Adrenal gland (tissue), 12 donors: Measurements from ENCODE around the gene RBM17. TPM values are rescaled to one million over a fixed set of nuclear protein-coding genes. Genes with fewer than 3 reads are reported as not detected.

Source experiments
- DNase-seq, 7 donors: peaks; one replicate each; pipeline ENCODE4 v3.0.0-alpha.2; 2019 to 2020
- H3K27ac ChIP-seq, 5 donors: fragments of 200-600 bp; sonication (generic) in 4 of 5; 1 replicate in 3 of 5; 2 replicates in 2 of 5; pipeline versions ENCODE4 v1.5.1 to v1.8.0; 2016 to 2020; ENCODE audit warnings: mild to moderate bottlenecking in 1 of 5
- H3K27me3 ChIP-seq: fragments of 200-600 bp; 2 replicates; pipeline ENCODE4 v1.8.0; 2021
- H3K36me3 ChIP-seq, 2 donors: fragments of 200-600 bp; replicated peaks in 1 of 2; 1 replicate in 1 of 2; 2 replicates in 1 of 2; pipeline versions ENCODE4 v1.5.1 to v1.8.0; 2018 to 2022
- H3K4me1 ChIP-seq, 2 donors: fragments of 200-600 bp; replicated peaks in 1 of 2; 1 replicate in 1 of 2; 2 replicates in 1 of 2; pipeline versions ENCODE4 v1.5.1 to v1.8.0; 2018 to 2021
- H3K4me3 ChIP-seq, 4 donors: fragments of 200-600 bp; sonication (generic) in 3 of 4; one replicate each; pipeline ENCODE4 v1.5.1; 2016 to 2018
- H3K9me3 ChIP-seq, 3 donors: fragments of 200-600 bp; sonication (generic) in 1 of 3; replicated peaks in 1 of 3; 1 replicate in 2 of 3; 2 replicates in 1 of 3; pipeline versions ENCODE4 v1.5.1 to v1.8.0; 2016 to 2021
- CTCF ChIP-seq, 6 experiments: fragments of 450-650 bp in 4 of 6; fragments of 200-600 bp in 2 of 6; sonication (generic) in 1 of 6; IDR thresholded peaks; 1 replicate in 5 of 6; 2 replicates in 1 of 6; pipeline versions ENCODE4 v1.5.1 to v1.8.0; 2016 to 2021; ENCODE audit warnings: antibody characterized with exemption in 6 of 6, mild to moderate bottlenecking in 2 of 6, moderate library complexity in 1 of 6
- POLR2A ChIP-seq, 2 donors: fragments of 450-650 bp; IDR thresholded peaks; one replicate each; pipeline ENCODE4 v1.6.1; 2017; ENCODE audit warnings: antibody characterized with exemption in 2 of 2, mild to moderate bottlenecking in 2 of 2, moderate library complexity in 1 of 2
- WGBS, 4 donors: extraction: QIAGEN DNeasy Blood & Tissue Kit in 2 of 4; methylation state at CpG; one replicate each; pipeline versions ENCODE4 v1.1.5 to v1.1.7; 2013 to 2017; 5-methylcytosine and 5-hydroxymethylcytosine counted together
- intact Hi-C, 2 donors: fragments of 100-400 bp; cut with DNase I; formaldehyde crosslinking; loops; one replicate each; pipeline versions ENCODE4 v1.14.1 to v1.15.0; 2022 to 2023
- polyA plus RNA-seq, 3 donors: library from polyadenylated mRNA; stranded (reverse); fragments of 200-250 nt in 2 of 3; fragments of 350-450 nt in 1 of 3; fragmentation: Illumina TruSeq in 1 of 3; extraction: RNeasy Lipid Tissue Mini Kit (QIAGEN cat#74804) in 1 of 3; gene quantifications; one replicate each; pipeline ENCODE4 v1.2.3, GENCODE V29; 2013 to 2014
- total RNA-seq, 9 donors: library from RNA; depleted of rRNA in 4 of 9; stranded (reverse); fragments of >200 nt in 4 of 9; fragments of 120-200 nt in 1 of 9; fragmentation: NEBNext Ultra II Directional in 1 of 9; extraction: Animal tissue kit (Norgen Biotek cat#: 25700) in 1 of 9; gene quantifications; one replicate each; pipeline versions ENCODE4 v1.1.0 to v1.2.4, GENCODE V29; 2013 to 2023
- donor health status: healthy with polysubstance abuse.
- donor health status: Bipolar disorder and iron deficiency.
- donor health status: DM: yes; HTN: yes; CAD: no.
- donor health status: DM: no; HTN: no; CAD: no.
- donor health status: DM: no; HTN: no; CAD: no.
- donor health status: DM: yes; HTN: yes; CAD: no.

The RBM17 gene
- total and polyA plus RNA-seq, 12 donors = 31.9 to 123 (median 66.0) TPM

- no peaks in the 10 kb centered on the region for H3K9me3 ChIP-seq
- H3K36me3 ChIP-seq = peaks cover 0 to 37% of the 10 kb centered on the region in 2 donors
- intact Hi-C loops = loop anchor here in 1 of 2 donors (10.0 kb wide), 1 partner anchor 97 kb away; no protein-coding TSS in a partner anchor
- TF ChIP-seq POLR2A (IDR thresholded peaks at IDR 0.05) (no peak), CTCF (IDR thresholded peaks at IDR 0.05) (no peak)
- peaks cover 0 to 18% of the 10 kb centered on the region in 2 donors for H3K4me1 ChIP-seq
- H3K27ac ChIP-seq = no peak overlapping the region
- H3K27me3 ChIP-seq = no peaks in the 10 kb centered on the region
- H3K4me3 ChIP-seq = no peak overlapping the region
- 88 to 96% (median 91%) methylated on average over 11 of the region's 11 CpGs for WGBS, 4 donors
- no peak for DNase-seq
Measured at GRCh38 chr10:6117711-6118110, 28.9 kb downstream of the RBM17 start.

GRCh38 chr10:6119423-6119822 lies 30.6 kb downstream of the RBM17 start:
- H3K27me3 ChIP-seq = no peaks in the 10 kb centered on the region
- TF ChIP-seq CTCF (IDR thresholded peaks at IDR 0.05) = no peak
- no peak for TF ChIP-seq POLR2A (IDR thresholded peaks at IDR 0.05)
- DNase-seq = no peak
- no peak overlapping the region for H3K27ac ChIP-seq
- intact Hi-C loops = loop anchor here in 1 of 2 donors (10.0 kb wide), 1 partner anchor 95 kb away; no protein-coding TSS in a partner anchor
- no peak overlapping the region for H3K4me3 ChIP-seq
- peaks cover 0 to 20% of the 10 kb centered on the region in 2 donors for H3K4me1 ChIP-seq
- 60 to 74% (median 63%) methylated on average over 5 of the region's 5 CpGs for WGBS, 4 donors
- H3K9me3 ChIP-seq = no peaks in the 10 kb centered on the region
- H3K36me3 ChIP-seq = peaks cover 0 to 20% of the 10 kb centered on the region in 2 donors

DNA sequence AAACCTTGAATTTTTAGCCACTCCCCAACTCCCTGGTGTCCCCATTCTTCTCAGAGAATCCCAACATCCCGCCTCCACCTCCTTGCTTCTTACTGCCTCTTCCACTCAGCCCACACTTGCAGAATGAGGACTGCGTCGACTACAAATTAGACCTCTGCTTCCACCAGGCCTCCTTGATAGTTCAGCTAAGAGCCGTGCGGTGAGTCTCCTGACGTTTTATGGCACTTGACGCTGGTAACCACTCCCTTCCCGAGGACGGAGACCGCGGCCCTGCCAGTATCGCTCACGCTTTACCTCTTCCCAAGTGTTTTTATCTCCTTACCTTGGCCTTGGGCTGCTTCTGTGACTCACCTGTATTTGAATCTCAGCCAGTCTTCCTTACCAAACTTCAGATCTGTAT lies 31.1 kb downstream of the RBM17 start:
- Histone ChIP-seq H3K4me1 (peaks cover 0 to 20% of the 10 kb centered on the region in 2 donors), H3K27me3 (no peaks in the 10 kb centered on the region), H3K27ac (no peak overlapping the region), H3K4me3 (no peak overlapping the region), H3K9me3 (no peaks in the 10 kb centered on the region), H3K36me3 (peaks cover 0 to 14% of the 10 kb centered on the region in 2 donors)
- intact Hi-C loops = loop anchor here in 1 of 2 donors (10.0 kb wide), 1 partner anchor 95 kb away; no protein-coding TSS in a partner anchor
- TF ChIP-seq CTCF (IDR thresholded peaks at IDR 0.05) (no peak), POLR2A (IDR thresholded peaks at IDR 0.05) (no peak)
- DNase-seq = peak in 2 of 7 donors; percentile 28 to 53
- WGBS, 4 donors = 51 to 60% (median 58%) methylated on average over 13 of the region's 13 CpGs

DNA sequence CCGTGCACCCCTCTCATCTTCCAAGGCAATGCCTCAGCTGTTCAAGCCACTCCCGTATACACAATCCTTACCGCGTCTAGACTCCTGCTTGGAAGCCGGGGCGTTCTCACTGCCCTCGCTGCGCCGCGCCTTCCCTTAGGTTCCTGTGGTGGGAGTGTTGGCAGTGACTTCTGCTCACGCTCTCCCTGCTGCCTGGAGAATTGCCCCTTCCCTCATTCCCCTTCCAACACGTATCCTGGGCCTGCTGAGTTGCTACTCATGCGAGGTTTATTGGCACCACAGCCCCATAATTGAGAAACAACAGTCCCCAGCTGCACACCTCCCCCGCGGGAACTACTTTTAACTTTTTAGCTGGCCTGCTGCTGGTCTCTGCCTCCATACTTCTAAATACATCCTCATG lies 31.9 kb downstream of the RBM17 start:
- Histone ChIP-seq H3K27ac (no peak overlapping the region), H3K4me1 (peaks cover 0 to 20% of the 10 kb centered on the region in 2 donors), H3K9me3 (no peaks in the 10 kb centered on the region), H3K4me3 (no peak overlapping the region), H3K27me3 (no peaks in the 10 kb centered on the region), H3K36me3 (peaks cover 0 to 8% of the 10 kb centered on the region in 2 donors)
- no peak for DNase-seq
- no peak for TF ChIP-seq CTCF (IDR thresholded peaks at IDR 0.05)
- TF ChIP-seq POLR2A (IDR thresholded peaks at IDR 0.05) = no peak
- intact Hi-C loops = no loop called here
- WGBS, 4 donors = 72 to 84% (median 79%) methylated on average over 15 of the region's 15 CpGs
